ENCODE results near the gene COL9A2.
A peak's percentile ranks its signal among the peaks of the same experiment; 100 is the strongest.

COL9A2 gene

DNA sequence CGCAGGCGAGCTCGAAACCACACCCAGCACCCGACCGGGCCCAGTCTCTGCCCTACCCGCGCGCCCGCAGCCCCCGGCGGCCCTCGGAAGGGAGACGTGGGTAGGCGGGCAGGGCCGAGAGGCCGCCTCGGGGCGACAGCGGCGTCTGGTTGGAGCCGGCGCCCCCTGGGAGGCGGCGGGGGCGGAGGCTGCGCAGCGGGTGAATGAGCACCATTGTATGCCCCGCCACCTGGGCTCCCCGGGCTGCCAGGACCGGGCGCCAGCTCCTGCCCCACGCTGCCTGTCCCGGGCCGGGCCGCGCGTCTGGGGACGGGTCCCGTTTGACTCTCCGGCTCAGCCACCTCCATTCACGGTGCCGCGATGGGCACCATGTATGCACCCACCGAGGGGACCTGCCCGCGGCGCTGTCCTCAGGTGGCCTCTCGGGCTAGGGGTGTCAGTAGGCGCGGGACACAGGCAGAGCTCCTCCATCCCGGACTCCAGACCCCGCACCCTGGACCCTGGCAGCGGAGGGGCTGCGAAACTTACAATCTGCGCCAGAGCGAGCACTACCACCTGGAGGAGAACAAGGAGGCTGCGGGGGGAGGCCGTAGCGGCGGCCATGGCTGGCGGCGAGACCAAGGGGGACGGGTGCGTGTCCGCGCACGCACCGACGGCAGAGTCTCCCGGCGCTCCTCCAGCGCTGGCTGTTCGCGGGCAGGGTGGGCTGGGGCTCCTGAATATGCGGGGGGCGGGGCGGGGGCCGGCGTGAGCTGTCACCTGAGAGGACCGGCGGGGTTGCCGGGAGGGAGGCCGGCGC, at the start of gene COL9A2:
Gene COL9A2 (minus strand): TSS at position 692 of the 799 bp plus-strand sequence. CDS start 89 bp downstream, at position 603.
- H3K4me3 ChIP-seq (replicated peaks; ENCODE audit: low read depth, low read length), result peak within 1 kb of the TSS; percentile 8
- no peak for DNase-seq (ENCODE audit: extremely low read depth, low read depth)
- TF ChIP-seq, protein P1, sequence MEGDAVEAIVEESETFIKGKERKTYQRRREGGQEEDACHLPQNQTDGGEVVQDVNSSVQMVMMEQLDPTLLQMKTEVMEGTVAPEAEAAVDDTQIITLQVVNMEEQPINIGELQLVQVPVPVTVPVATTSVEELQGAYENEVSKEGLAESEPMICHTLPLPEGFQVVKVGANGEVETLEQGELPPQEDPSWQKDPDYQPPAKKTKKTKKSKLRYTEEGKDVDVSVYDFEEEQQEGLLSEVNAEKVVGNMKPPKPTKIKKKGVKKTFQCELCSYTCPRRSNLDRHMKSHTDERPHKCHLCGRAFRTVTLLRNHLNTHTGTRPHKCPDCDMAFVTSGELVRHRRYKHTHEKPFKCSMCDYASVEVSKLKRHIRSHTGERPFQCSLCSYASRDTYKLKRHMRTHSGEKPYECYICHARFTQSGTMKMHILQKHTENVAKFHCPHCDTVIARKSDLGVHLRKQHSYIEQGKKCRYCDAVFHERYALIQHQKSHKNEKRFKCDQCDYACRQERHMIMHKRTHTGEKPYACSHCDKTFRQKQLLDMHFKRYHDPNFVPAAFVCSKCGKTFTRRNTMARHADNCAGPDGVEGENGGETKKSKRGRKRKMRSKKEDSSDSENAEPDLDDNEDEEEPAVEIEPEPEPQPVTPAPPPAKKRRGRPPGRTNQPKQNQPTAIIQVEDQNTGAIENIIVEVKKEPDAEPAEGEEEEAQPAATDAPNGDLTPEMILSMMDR (IDR thresholded peaks at IDR 0.05; ENCODE audit: low read depth, low read length, missing control alignments), result no peak

DNA sequence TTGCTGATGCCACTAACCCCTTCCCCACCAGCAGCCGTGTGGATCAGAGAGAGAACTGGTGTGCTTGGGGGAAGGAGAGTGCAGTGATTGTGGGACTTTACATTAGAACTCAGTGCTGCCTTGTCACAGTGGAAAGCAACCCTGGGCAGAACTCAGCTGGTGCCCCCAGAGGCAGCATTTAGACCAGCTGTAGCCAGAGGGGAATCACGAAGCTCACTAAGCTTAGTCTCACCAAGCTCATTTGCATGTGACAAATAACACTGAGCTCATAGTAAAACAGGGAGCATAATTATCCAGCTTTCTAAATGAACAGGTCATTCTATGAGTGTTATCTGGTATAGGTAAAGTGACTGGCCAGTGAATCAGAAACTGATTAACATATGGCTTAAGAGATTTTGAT, 46.6 kb upstream of the COL9A2 start:
- no peak for DNase-seq (ENCODE audit: extremely low read depth, low read depth)
- TF ChIP-seq, protein P1 (IDR thresholded peaks at IDR 0.05; ENCODE audit: low read depth, low read length, missing control alignments), result no peak
- H3K4me3 ChIP-seq (replicated peaks; ENCODE audit: low read depth, low read length), result no peak overlapping the region

DNA sequence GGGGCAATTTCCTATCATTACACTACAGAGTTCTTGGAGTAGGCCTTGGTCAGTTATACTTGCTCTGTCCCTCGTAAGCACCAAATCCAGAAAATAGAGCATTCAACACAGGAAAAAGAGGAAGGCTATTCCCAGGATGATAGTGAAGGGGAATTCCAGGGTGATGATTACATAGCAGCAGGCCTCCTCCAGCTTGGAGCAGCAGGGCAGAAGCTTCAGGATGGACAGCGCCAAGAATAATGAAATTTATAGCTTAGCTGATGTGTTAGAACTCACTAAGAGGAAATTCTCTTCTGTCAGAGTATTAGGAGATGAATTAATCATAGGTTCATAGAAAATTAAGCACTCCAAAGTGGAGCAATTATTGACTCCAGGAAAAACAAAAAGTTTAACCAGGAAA, 45.6 kb upstream of the COL9A2 start:
- no peak for DNase-seq (ENCODE audit: extremely low read depth, low read depth)
- no peak overlapping the region for H3K4me3 ChIP-seq (replicated peaks; ENCODE audit: low read depth, low read length)
- TF ChIP-seq, protein P1 (IDR thresholded peaks at IDR 0.05; ENCODE audit: low read depth, low read length, missing control alignments), result no peak

DNA sequence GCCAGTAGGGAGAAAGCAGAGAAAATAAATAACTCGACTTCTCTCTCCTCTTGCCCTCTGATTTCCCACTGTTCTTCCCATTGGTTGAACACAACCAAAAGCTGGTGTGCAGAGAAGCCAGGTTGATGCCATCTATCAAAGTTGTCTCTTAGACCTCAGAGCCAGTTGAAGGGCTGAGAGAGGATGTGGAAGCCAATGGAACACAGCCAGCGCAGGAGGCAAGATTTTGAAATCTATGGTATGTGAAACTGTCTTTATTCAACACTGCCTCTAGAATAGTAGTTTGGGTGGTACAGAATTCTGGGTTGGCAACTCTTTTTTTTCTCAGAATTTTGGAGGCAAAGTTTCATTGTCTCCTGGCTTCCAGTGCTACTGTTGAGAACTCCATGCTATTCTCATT, 45.1 kb upstream of the COL9A2 start:
- no peak for DNase-seq (ENCODE audit: extremely low read depth, low read depth)
- no peak overlapping the region for H3K4me3 ChIP-seq (replicated peaks; ENCODE audit: low read depth, low read length)
- TF ChIP-seq, protein P1 (IDR thresholded peaks at IDR 0.05; ENCODE audit: low read depth, low read length, missing control alignments), result no peak

DNA sequence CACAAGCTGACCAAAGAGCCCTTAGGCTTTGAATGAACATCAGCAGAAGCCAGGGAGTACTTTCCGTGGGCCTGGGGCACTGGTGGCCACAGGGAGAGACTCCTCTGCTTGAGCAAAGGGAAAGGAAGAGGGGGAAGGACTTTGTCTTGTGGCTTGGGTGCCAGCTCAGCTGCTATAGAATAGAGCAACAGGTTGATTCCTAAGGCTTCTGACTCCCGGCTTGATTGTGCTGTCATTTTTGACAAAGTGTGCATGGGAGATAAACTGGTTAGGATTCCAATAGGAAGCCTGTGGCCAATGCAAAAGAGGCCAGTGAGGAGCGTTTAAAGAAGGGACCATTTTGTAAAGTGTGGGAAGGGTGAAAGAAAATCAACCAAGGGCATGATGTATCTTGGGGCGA, 44.6 kb upstream of the COL9A2 start:
- DNase-seq (ENCODE audit: extremely low read depth, low read depth), result no peak
- TF ChIP-seq, protein P1 (IDR thresholded peaks at IDR 0.05; ENCODE audit: low read depth, low read length, missing control alignments), result no peak

DNA sequence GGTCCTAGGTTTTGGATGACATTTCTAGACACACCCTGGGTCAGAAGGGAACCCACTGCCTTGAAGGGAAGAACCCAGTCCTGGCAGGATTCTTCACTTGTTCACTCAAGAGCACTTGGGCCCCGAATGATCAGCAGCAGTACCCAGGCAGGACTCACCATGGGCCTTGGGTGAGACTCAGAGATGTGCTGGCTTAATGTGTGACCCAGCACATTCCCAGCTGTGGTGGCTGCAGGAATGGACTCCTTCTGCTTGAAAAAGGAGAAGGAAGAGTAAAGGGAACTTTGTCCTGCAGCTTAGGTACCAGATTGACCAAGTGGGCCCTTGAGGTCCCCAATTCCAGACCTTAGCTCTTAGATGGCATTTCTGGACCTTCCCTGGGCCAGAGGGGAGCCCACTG, 44.1 kb upstream of the COL9A2 start:
- TF ChIP-seq, protein P1 (IDR thresholded peaks at IDR 0.05; ENCODE audit: low read depth, low read length, missing control alignments), result no peak

More for the DNA sequence above, 44.6 kb upstream of the COL9A2 start:
- H3K4me3 ChIP-seq (replicated peaks; ENCODE audit: low read depth, low read length), result no peak overlapping the region

More for the DNA sequence above, 44.1 kb upstream of the COL9A2 start:
- no peak overlapping the region for H3K4me3 ChIP-seq (replicated peaks; ENCODE audit: low read depth, low read length)
- DNase-seq (ENCODE audit: extremely low read depth, low read depth), result no peak
